ENCODE measurements around the gene SPRR1B.
"Not testable (repeated sequence)": the region's sequence is repeated elsewhere in the genome, so short reads cannot be mapped to it uniquely, and the experiment has no call there.

The SPRR1B gene

GRCh38 chr1:153040950-153041631 lies 10.1 kb downstream of the SPRR1B start, which contains the start of gene SPRR2D:
Gene SPRR2D, minus strand, starts transcription at chr1:153041120. Its CDS starts 774 bp downstream, at chr1:153040346.
- no peak for DNase-seq

GRCh38 chr1:153049211-153049610 lies 18.2 kb downstream of the SPRR1B start:
- no peak for DNase-seq

- not testable (repeated sequence) for DNase-seq
These were observed 25.1 kb downstream of the SPRR1B start for GRCh38 chr1:153056111-153056510.

- no peak for DNase-seq
These were observed 26.4 kb downstream of the SPRR1B start, which contains the start of gene SPRR2A for GRCh38 chr1:153057375-153057774. Gene SPRR2A, minus strand, starts transcription at chr1:153057512. Its CDS starts 777 bp downstream, at chr1:153056735.

GRCh38 chr1:153058154-153058553 lies 27.2 kb downstream of the SPRR1B start:
- DNase-seq: no peak

- DNase-seq: no peak
These were observed 28.1 kb downstream of the SPRR1B start for GRCh38 chr1:153058826-153059784.

GRCh38 chr1:153070243-153070642 lies 39.2 kb downstream of the SPRR1B start:
- no peak for DNase-seq

GRCh38 chr1:153071511-153071910 lies 40.5 kb downstream of the SPRR1B start, which contains the start of gene SPRR2B:
Gene SPRR2B, minus strand, starts transcription at chr1:153071611. Its CDS starts 772 bp downstream, at chr1:153070839.
- no peak for DNase-seq

- no peak for DNase-seq
These were observed 42.1 kb downstream of the SPRR1B start for GRCh38 chr1:153072806-153073726.

GRCh38 chr1:153081736-153082135 lies 50.7 kb downstream of the SPRR1B start:
- DNase-seq: no peak
